ENCODE results near the gene TMEM60. TPM values are rescaled to one million over a fixed set of nuclear protein-coding genes. Genes with fewer than 3 reads are reported as not detected.

The TMEM60 gene
- polyA plus RNA-seq, 3 donors = 26.1 to 32.9 (median 29.6) TPM

DNA sequence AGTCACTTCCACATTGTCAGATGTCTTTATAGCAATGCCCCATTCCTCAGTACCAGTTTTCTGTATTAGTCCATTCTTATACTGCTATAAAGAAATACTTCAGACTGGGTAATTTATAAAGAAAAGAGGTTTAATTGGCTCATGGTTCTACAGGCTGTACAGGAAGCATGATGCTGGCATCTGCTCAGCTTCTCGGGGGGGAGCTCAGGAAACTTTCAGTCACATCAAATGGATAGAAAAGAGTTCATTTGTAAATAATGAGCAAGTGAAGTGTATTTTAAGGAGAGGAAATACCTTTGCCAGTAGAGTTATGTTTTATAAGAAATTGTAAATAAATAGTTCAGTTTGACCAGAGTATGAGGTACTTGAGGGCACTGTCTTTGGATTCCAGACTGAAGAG, 50.5 kb downstream of the TMEM60 start:
- no peak for DNase-seq (ENCODE audit: extremely low read depth in 1 of 11, low read depth in 9 of 11, low spot score in 4 of 11)

DNA sequence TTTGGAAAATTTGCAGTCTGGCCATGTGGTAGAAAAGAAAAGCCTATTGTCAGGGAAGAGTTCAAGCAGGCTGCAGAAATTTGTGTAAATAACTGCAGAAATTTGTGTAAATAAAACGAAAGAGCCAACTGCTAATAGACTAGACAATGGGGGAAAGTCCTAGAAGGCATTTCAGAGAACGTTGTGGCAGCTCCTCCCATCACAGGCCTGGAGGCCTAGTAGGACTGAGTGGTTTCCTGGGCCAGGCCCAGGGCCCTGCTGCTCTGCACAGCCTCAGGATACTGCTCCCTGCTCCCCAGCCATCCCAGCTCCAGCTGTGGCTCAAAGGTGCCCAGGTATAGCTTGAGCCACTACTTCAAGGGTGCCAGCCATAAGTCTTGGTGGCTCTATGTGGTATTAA, 51.1 kb downstream of the TMEM60 start:
- DNase-seq (ENCODE audit: extremely low read depth in 1 of 11, low read depth in 9 of 11, low spot score in 4 of 11) = no peak

DNA sequence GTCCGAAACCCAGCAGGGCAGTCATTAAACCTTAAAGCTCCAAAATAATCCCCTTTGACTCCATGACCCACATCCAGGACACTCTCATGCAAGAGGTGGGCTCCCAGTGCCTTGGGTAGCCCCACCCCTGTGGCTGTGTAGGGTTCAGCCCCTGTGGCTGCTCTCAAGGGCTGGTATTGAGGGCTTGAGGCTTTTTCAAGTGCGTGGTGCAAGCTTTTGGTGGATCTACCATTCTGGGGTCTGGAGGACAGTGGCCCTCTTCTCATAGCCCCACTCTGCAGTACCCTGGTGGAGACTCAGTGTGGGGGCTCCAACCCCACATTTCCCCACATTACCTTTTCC, 51.4 kb downstream of the TMEM60 start:
- no peak for DNase-seq (ENCODE audit: extremely low read depth in 1 of 11, low read depth in 9 of 11, low spot score in 4 of 11)

DNA sequence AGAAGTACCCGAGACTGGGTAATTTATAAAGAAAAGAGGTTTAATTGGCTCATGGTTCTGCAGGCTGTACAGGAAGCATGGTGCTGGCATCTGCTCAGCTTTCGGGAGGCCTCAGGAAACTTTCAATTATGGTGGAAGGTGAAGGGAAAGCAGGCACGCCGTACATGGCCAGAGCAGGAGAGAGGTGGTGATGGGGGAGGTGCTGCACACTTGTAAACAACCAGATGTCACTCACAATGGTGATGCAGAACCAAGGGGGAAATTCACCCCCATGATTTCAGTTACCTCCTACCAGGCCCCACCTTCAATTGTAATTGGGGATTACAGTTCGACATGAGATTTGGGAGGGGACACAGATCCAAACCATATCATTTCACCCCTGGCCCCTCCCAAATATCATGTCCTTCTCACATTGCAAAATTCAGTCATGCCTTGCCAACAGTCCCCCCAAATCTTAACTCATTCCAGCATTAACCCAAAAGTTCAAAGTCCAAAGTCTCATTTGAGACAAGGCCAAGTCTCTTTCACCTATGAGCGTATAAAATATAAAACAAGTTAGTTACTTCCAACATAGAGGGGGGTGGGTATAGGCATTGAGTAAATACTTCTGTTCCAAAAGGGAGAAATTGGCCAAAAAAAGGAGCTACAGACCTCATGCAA, 51.9 kb downstream of the TMEM60 start:
- DNase-seq (ENCODE audit: extremely low read depth in 1 of 11, low read depth in 9 of 11, low spot score in 4 of 11) = no peak

DNA sequence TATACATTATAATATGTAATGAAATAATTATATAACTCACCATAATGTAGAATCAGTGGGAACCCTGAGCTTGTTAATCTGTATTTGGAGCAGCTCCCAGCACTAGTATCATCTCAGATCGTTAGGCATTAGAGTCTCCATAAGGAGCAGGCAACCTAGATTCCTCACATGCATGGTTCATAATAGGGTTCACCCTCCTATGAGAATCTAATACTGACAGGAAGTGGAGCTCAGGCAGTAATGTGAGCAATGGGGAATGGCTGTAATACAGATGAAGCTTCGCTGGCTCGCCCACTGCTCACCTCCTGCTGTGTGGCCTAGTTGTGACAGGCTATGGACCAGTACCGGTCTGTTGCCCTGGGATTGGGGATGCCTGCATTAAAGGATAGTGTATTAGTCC, 52.5 kb downstream of the TMEM60 start:
- DNase-seq (ENCODE audit: extremely low read depth in 1 of 11, low read depth in 9 of 11, low spot score in 4 of 11) = no peak

Other genes starting within 250 kb of the TMEM60 start
- 10 to 100 TPM; 30.4 to 36.1 (median 31.4) TPM for gene RSBN1L, start 102.0 kb downstream of the TMEM60 start, polyA plus RNA-seq (ENCODE audit: insufficient read length in 3 of 3)
- gene PHTF2, start 339 bp upstream of the TMEM60 start, polyA plus RNA-seq (ENCODE audit: insufficient read length in 3 of 3) = 10 to 100 TPM; 22.4 to 32.1 (median 25.6) TPM